GM23338 (cell line): ENCODE results near the gene TOR1AIP1. TPM values are rescaled to one million over a fixed set of nuclear protein-coding genes. Genes with fewer than 3 reads are reported as not detected.
"Not testable (repeated sequence)": the region's sequence is repeated elsewhere in the genome, so short reads cannot be mapped to it uniquely, and the experiment has no call there.

ENCODE experiments used
- ATAC-seq: fragments of 200-7000 bp; cut with Tn5 transposase; 3 replicates; pipeline ENCODE4 v1.9.1; 2020
- DNase-seq: peaks from one replicate; pipeline ENCODE4 v3.0.0-alpha.2; 2015; ENCODE audit warnings: low spot score
- H2AFZ ChIP-seq: fragments of 200-600 bp; sonication (generic); 2 replicates; pipeline ENCODE4 v1.8.0; 2016; ENCODE audit warnings: antibody characterized with exemption, mild to moderate bottlenecking, moderate library complexity
- H3F3A ChIP-seq: fragments of 200-600 bp; sonication (generic); replicated peaks from 2 replicates; pipeline ENCODE4 v1.8.0; 2017; ENCODE audit warnings: antibody characterized with exemption, mixed run types, low read depth
- H3K27ac ChIP-seq: fragments of 200-600 bp; sonication (generic); 2 replicates; pipeline ENCODE4 v1.6.1; 2016; ENCODE audit warnings: low read depth
- H3K27me3 ChIP-seq: fragments of 200-600 bp; sonication (generic); 2 replicates; pipeline ENCODE4 v1.8.0; 2016; ENCODE audit warnings: mild to moderate bottlenecking, mixed run types, moderate library complexity; ENCODE audit not compliant: insufficient read depth
- H3K36me3 ChIP-seq: fragments of 200-600 bp; sonication (generic); 2 replicates; pipeline ENCODE4 v1.8.0; 2016; ENCODE audit warnings: mild to moderate bottlenecking; ENCODE audit not compliant: insufficient read depth
- H3K4me1 ChIP-seq: fragments of 200-600 bp; sonication (generic); 2 replicates; pipeline ENCODE4 v1.8.0; 2016; ENCODE audit warnings: mild to moderate bottlenecking, moderate library complexity; ENCODE audit not compliant: insufficient read depth
- H3K4me2 ChIP-seq: fragments of 200-600 bp; sonication (generic); 2 replicates; pipeline ENCODE4 v1.7.1; 2017; ENCODE audit warnings: mixed run types
- H3K4me3 ChIP-seq: fragments of 200-600 bp; sonication (generic); 2 replicates; pipeline ENCODE4 v1.6.1; 2016; ENCODE audit warnings: mixed run types
- H3K79me2 ChIP-seq: fragments of 200-600 bp; sonication (generic); replicated peaks from 2 replicates; pipeline ENCODE4 v1.8.0; 2017; ENCODE audit warnings: mild to moderate bottlenecking; ENCODE audit not compliant: insufficient read depth
- H3K9me2 ChIP-seq: fragments of 200-600 bp; sonication (generic); 2 replicates; pipeline ENCODE4 v1.8.0; 2017; ENCODE audit not compliant: insufficient read depth
- H4K20me1 ChIP-seq: fragments of 200-600 bp; sonication (generic); replicated peaks from 2 replicates; pipeline ENCODE4 v1.8.0; 2017; ENCODE audit warnings: mild to moderate bottlenecking; ENCODE audit not compliant: insufficient read depth
- H3K27ac Mint-ChIP-seq: 2 replicates; pipeline ENCODE4 v1.8.0; 2020; ENCODE audit warnings: inconsistent platforms, mild to moderate bottlenecking, moderate library complexity, mixed read lengths
- H3K27me3 Mint-ChIP-seq: 3 replicates; pipeline ENCODE4 v1.8.0; 2022; ENCODE audit warnings: low read depth, mild to moderate bottlenecking, moderate library complexity, mixed read lengths, inconsistent platforms; ENCODE audit not compliant: insufficient read depth, poor library complexity
- H3K36me3 Mint-ChIP-seq: 3 replicates; pipeline ENCODE4 v1.8.0; 2021; ENCODE audit warnings: low read depth, mild to moderate bottlenecking, inconsistent platforms, moderate library complexity, mixed read lengths
- H3K4me1 Mint-ChIP-seq: 3 replicates; pipeline ENCODE4 v1.8.0; 2020; ENCODE audit warnings: mild to moderate bottlenecking, inconsistent platforms, mixed read lengths
- H3K4me3 Mint-ChIP-seq: 3 replicates; pipeline ENCODE4 v1.8.0; 2021; ENCODE audit warnings: moderate library complexity, mild to moderate bottlenecking, inconsistent platforms, mixed read lengths
- H3K9me3 Mint-ChIP-seq: 3 replicates; pipeline ENCODE4 v1.8.0; 2020; ENCODE audit warnings: moderate library complexity, mild to moderate bottlenecking, inconsistent platforms, mixed read lengths
- CTCF ChIP-seq, 2 experiments: fragments of 200-600 bp in 1 of 2; sonication (generic) in 1 of 2; conservative IDR thresholded peaks; 2 replicates each; pipeline versions ENCODE4 v1.5.1 to v1.6.1; 2016 to 2017; ENCODE audit warnings: antibody characterized with exemption in 2 of 2, low read depth in 2 of 2, mild to moderate bottlenecking in 2 of 2, moderate library complexity in 1 of 2
- NANOG ChIP-seq: IDR thresholded peaks from 2 replicates; pipeline ENCODE4 v1.6.1; 2016; ENCODE audit warnings: antibody characterized with exemption, borderline replicate concordance
- REST ChIP-seq: IDR thresholded peaks from one replicate; pipeline ENCODE4 v1.6.1; 2018; ENCODE audit warnings: antibody characterized with exemption; ENCODE audit not compliant: unreplicated experiment
- STAT1 ChIP-seq: IDR thresholded peaks from one replicate; pipeline ENCODE4 v1.6.1; 2016; ENCODE audit warnings: antibody characterized with exemption; ENCODE audit not compliant: unreplicated experiment
- ZNF114 ChIP-seq: fragments of 250-450 bp; sonication (Bioruptor Pico); IDR thresholded peaks from 2 replicates; pipeline ENCODE4 v1.5.0; 2020; ENCODE audit warnings: mild to moderate bottlenecking, moderate library complexity
- ZNF331 ChIP-seq: fragments of 250-450 bp; sonication (Bioruptor Pico); IDR thresholded peaks from 2 replicates; pipeline ENCODE4 v1.5.0; 2020; ENCODE audit warnings: low read depth, mild to moderate bottlenecking, moderate library complexity
- polyA plus RNA-seq: library from polyadenylated mRNA; unstranded; fragments of >200 nt; fragmentation: Nextera tagmentation; extraction: Ambion mirVana; gene quantifications from 2 replicates; pipeline ENCODE4 v1.2.1, GENCODE V29; 2016
- total RNA-seq: library from RNA; depleted of rRNA; stranded (reverse); fragments of >200 nt; shearing (Covaris generic); gene quantifications from 2 replicates; pipeline ENCODE4 v1.2.3, GENCODE V29; 2014

TOR1AIP1 gene
- total and polyA plus RNA-seq, 2 experiments from 2014 or later: 16.9 to 20.6 TPM

GRCh38 chr1:179882253-179883039 lies at the start of gene TOR1AIP1 (continued):
- no peak for TF ChIP-seq STAT1
- TF ChIP-seq ZNF331: no peak
- TF ChIP-seq NANOG: no peak

GRCh38 chr1:179836686-179837445 lies 45.2 kb upstream of the TOR1AIP1 start:
- H3F3A ChIP-seq, H3K4me1 ChIP-seq, DNase-seq, H3K4me3 Mint-ChIP-seq, H3K27me3 ChIP-seq, H3K9me2 ChIP-seq, H3K36me3 ChIP-seq, H3K27me3 Mint-ChIP-seq, ATAC-seq, H3K9me3 Mint-ChIP-seq, H2AFZ ChIP-seq, H4K20me1 ChIP-seq, H3K79me2 ChIP-seq, H3K4me2 ChIP-seq, H3K27ac Mint-ChIP-seq, H3K27ac ChIP-seq, H3K4me3 ChIP-seq: not testable (repeated sequence)
- H3K36me3 Mint-ChIP-seq: peaks cover 12% of the 10 kb centered on the region
- peaks cover 23% of the 10 kb centered on the region for H3K4me1 Mint-ChIP-seq

GRCh38 chr1:179840107-179840506 lies 42.0 kb upstream of the TOR1AIP1 start:
- Mint-ChIP-seq H3K4me1 (peaks cover 5% of the 10 kb centered on the region; the same call in 1 of the 3 replicates), H3K4me3 (no peak overlapping the region), H3K27ac (no peak overlapping the region), H3K9me3 (peaks cover 3% of the 10 kb centered on the region; the same call in 2 of the 3 replicates), H3K36me3 (peaks cover 12% of the 10 kb centered on the region), H3K27me3 (no peaks in the 10 kb centered on the region)
- Histone ChIP-seq H2AFZ (no peak overlapping the region), H3K9me2 (no peaks in the 10 kb centered on the region), H3K79me2 (no peaks in the 10 kb centered on the region), H3K4me2 (no peak overlapping the region), H3K27me3 (no peaks in the 10 kb centered on the region), H3K4me3 (no peak overlapping the region), H3K4me1 (no peaks in the 10 kb centered on the region), H3F3A (no peaks in the 10 kb centered on the region), H4K20me1 (no peaks in the 10 kb centered on the region), H3K27ac (no peak overlapping the region), H3K36me3 (no peaks in the 10 kb centered on the region)
- ATAC-seq (no peak), DNase-seq (no peak)
- TF ChIP-seq ZNF114 (CRISPR knock-in tag): no peak
- no peak for TF ChIP-seq REST
- no peak for TF ChIP-seq CTCF (conservative IDR thresholded peaks at IDR 0.05; ENCODE audit: low read depth in 2 of 2)
